CD1c-positive myeloid dendritic cell (primary cell): ENCODE results near the gene KLHDC4.
"Not testable (repeated sequence)": the region's sequence is repeated elsewhere in the genome, so short reads cannot be mapped to it uniquely, and the experiment has no call there.

Experiments used
- DNase-seq: peaks from one replicate; pipeline ENCODE4 v3.0.0-alpha.2; 2016; ENCODE audit errors: extremely low spot score

The KLHDC4 gene

DNA sequence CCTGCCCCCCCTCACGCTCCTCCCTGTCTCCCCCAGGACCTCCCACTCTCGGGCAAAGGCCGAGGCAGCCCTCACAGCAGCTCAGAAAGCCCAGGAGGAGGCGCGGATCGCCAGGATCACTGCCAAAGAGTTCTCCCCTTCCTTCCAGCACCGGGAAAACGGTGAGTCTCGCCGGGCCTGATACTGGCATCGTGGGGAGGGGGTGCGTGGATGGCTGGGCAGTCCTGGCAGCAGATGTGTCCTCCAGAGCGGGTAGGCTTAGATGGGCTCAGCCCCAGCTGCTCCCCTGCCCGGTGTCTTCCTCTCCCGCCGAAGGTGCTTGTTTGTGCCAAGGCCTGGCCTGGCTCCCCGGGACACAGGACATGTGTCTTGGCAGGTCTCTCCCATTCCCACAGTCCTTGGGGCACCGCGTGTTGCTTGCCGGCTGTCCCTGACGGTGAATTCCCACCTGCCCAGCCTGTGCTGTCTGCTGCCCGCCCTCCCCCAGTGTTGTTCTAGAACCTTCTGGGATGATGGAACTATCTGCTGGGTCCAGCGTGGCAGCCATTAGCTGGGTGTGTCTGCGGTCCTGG, 81.6 kb downstream of the KLHDC4 start:
- DNase-seq: no peak

DNA sequence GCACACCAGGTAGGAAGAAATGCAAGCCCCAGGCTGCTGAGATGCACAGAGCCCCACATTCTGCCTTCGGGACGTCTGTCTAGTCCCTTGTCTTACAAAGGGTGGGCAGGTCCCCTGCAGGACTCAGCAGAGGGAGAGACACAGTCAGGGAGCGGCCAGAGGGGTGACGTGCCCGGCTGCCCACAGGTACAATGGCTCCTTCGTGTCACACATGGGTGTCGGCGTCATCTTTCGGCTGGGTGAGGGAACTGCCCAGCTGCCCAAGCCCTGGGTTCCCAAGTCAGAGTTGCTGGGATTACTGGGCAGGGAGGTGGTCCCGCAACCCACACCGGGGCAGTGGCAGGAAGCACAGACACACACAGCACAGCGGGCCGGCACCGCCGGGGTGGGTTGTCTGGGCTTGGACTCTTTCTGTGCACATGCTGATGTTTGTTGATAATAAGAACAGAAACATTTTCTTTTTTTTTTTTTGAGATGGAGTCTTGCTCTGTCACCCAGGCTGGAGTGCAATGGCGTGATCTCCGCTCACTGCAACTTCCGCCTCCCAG, 82.9 kb downstream of the KLHDC4 start:
- no peak for DNase-seq

GRCh38 chr16:87681981-87682570, 83.7 kb downstream of the KLHDC4 start:
- peak; percentile 11 for DNase-seq

GRCh38 chr16:87681051-87681602, 84.7 kb downstream of the KLHDC4 start:
- not testable (repeated sequence) for DNase-seq

DNA sequence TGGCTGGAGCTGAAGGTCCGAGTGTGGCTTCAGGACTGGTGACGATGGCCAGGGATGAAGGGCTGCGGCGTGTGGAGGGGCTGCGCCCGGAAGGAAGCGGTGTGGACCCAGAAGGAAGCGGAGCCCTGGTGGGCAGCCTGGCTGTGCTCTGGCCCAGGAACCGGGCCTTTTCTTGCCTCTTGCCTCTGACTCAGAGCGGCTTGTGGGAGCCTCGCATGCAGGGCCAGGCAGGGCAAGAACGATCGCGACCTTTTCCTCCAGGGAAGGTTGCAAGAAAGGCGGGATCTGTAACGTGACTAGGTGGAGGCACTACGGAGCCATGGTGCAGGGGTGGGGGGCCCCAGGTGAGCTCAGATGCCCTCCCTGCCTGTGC, 85.5 kb downstream of the KLHDC4 start:
- no peak for DNase-seq

- no peak for DNase-seq
These were observed 86.1 kb downstream of the KLHDC4 start for GRCh38 chr16:87679593-87680271.

DNA sequence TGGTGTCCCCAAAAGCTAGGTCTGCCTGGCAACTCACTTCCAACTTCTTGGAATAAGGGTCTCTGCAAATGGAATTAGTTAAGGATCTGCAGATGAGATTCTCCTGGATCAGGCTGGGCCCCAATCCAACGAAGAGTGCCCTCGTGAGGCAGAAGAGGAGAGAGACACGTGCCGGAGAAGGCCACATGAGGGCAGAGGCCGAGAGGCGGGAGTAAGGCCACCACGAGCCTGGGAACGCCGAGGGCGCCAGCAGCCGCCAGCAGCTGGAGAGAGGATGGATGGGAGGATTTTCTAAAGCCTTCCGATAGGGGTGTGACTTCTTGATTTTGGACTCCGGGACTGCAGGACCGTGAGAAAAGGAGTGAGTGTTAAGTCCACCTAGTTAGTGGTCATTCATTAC, 87.2 kb downstream of the KLHDC4 start:
- DNase-seq: no peak

- no peak for DNase-seq
These were observed 88.0 kb downstream of the KLHDC4 start for GRCh38 chr16:87677830-87678229.

- DNase-seq: no peak
These were observed 90.6 kb downstream of the KLHDC4 start for GRCh38 chr16:87675111-87675719.

DNA sequence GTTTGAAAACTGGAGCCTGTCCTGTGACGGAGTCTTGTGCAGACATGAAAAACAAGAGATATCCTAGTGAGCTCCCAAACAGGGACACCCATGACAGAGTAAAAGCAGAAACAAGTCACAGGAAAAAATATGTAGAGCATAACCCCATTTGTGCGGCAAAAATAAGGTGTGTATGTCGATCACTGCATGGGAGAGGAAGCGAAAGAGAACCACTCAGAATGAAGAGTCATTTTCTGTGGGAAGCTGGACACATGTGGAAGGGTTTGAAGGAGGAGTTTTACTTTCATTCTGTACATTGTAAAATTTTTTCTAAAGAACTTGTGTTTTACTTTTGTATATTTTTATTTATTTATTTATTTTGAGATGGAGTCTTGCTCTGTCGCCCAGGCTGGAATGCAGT, 91.4 kb downstream of the KLHDC4 start:
- DNase-seq: peak; percentile 39

- DNase-seq: no peak
These were observed 94.0 kb downstream of the KLHDC4 start for GRCh38 chr16:87671715-87672270.

DNA sequence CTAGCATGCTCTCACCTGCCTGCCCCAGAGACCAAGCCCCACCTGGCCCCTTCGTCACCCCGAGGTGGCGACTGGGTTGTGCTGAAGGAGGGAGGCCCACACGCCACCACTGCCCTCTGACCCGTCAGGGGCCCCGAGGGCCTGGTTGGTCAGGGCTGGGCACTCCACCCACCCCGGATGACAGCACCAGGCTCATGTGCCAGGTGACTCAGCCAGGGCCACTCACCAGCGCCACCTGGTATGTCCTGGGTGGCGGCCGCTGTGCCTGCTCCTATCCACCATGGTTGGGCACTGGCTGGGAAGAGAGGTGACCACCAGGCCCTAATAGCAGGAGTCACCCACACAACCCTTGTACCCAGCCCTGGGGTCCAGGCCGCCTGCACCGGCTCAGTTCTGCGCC, 94.6 kb downstream of the KLHDC4 start:
- DNase-seq: no peak

DNA sequence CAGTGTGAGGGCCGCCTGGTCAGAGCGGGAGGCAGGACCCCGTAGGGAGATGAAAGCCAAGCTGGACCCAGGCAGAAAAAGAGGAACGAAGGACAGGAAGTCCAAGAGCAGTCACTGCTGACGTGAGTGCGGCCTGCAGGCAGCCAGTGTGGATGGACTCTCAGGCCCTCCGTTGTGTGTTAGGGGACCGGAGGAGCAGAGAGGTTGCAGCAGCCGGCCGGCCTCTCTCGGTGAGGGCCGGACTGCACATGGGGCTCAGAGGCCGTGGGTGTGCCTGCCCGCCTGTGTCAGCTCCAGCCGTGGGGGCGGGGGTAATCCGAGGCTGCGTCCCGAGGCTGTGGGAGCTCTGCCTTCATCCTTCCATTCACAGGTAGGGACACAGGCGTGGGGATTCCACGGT, 96.1 kb downstream of the KLHDC4 start:
- no peak for DNase-seq

- no peak for DNase-seq
These were observed 97.8 kb downstream of the KLHDC4 start for GRCh38 chr16:87667946-87668345.

- DNase-seq: no peak
These were observed 98.3 kb downstream of the KLHDC4 start for GRCh38 chr16:87667443-87667842.

DNA sequence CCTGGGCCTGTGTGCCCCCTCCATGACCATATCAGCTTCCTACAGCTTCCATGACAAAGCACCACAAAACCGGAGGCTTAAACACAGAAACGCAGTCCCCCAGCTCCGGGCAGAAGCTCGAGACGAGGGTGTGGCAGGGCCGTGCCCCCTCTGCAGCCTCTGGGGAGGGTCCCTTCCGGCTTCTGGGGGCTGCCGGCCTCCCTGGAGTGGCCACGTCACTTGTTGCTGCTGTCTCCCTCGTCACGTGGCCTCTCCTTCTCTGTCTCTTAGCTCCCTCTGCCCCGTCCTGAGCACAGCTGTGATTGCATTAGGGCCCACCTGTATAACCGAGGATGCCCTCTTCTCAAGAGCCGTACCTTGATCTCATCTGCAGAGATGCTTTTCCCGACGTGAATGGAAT, 98.9 kb downstream of the KLHDC4 start:
- DNase-seq: no peak

DNA sequence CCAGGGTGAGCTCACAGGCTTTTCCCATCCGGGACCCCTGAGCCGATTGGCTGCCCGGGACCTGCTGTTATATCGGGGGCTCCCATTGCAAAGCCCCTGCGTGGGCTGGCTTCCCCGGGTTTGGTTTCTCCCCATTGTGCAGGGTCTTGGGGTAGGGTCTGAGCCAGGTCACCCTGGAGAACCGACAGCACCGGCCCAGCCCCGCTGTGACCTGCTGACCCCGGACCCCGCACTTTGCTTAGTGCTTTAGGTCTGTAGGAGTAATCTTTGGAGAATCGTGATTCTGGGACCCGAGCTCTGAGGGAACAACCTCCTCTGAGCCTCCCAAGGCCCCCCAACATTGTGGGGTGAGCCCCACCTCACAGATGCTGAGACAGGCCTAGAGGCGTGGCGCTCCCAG, 100.6 kb downstream of the KLHDC4 start:
- no peak for DNase-seq

GRCh38 chr16:87664792-87665191, 101.0 kb downstream of the KLHDC4 start:
- no peak for DNase-seq

DNA sequence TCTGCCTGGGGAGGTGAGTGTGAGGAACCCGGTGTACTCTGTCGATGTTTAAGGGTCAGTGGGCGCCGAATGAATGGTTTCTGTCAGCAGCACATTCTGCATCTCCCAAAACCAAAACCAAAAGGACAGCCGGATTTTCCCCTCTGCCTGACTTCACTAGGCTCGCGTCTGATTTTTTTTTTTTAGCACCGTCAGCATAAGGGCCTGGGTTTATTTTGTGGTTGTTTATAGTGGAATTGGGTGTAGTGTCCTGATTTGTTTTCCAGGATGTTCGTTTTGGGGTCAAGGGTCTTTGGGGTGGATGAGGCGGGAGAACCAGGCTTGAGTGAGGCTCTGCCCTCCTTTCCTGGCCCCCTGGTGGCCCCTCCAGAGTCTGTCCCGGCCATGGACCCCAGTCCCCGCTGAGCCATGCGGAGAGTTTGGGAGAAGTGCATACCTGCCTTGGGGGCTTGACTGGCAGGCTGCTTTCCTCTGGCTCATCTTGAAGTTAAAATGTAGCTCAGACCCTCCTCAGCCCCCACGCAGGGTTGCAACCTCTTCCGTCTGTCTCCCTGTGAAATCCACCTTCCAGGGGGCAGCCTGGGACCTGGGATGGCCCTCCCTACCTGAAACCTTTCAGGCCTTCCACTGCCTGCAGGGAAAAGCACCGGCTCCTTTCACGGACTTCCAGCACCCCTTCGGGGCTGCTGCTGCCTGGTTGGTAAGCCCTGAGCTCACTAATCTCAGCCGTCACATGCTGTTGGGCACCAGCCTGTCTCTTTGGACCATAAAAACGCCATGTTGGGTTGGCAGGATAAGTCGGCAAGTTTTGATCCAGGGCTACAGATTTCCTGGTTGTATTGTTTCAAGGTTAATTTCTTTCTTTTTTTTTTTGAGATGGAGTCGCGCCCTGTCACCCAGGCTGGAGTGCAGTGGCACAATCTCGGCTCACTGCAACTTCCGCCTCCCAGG, 103.3 kb downstream of the KLHDC4 start:
- DNase-seq: no peak

- peak; percentile 70 for DNase-seq
These were observed 104.2 kb downstream of the KLHDC4 start for GRCh38 chr16:87661561-87661960.
